ENCODE data around the gene PRKCE.

DNA sequence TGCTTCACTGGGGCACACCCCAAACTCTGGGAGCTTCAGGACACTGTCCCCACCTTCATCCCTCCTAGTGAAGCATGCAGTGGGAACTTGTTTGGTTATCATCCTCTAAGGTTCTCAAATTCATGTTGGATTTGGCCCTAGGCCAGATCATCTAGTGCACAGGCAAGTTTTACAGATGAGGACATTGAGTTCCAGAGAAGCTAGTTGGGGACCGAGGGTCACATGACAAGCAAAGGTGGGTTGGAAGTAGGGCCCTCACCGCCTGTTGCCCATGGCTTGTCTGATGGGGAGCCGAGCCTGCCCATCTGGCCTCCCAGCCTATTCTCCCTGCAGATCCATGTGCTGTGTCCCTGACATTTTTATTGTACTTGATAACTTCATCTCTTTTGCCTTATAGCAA is 2.8 kb downstream of the PRKCE start:
- TF ChIP-seq, protein P1, sequence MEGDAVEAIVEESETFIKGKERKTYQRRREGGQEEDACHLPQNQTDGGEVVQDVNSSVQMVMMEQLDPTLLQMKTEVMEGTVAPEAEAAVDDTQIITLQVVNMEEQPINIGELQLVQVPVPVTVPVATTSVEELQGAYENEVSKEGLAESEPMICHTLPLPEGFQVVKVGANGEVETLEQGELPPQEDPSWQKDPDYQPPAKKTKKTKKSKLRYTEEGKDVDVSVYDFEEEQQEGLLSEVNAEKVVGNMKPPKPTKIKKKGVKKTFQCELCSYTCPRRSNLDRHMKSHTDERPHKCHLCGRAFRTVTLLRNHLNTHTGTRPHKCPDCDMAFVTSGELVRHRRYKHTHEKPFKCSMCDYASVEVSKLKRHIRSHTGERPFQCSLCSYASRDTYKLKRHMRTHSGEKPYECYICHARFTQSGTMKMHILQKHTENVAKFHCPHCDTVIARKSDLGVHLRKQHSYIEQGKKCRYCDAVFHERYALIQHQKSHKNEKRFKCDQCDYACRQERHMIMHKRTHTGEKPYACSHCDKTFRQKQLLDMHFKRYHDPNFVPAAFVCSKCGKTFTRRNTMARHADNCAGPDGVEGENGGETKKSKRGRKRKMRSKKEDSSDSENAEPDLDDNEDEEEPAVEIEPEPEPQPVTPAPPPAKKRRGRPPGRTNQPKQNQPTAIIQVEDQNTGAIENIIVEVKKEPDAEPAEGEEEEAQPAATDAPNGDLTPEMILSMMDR (IDR thresholded peaks at IDR 0.05): no peak
- TF ChIP-seq POLR2A (IDR thresholded peaks at IDR 0.05): no peak
- TF ChIP-seq POLR2AphosphoS5 (IDR thresholded peaks at IDR 0.05): no peak
